GM13977 (cell line): ENCODE results near the gene HLA-E.
A peak's percentile ranks its signal among the peaks of the same experiment; 100 is the strongest.

Experiments
- DNase-seq: peaks from one replicate; pipeline ENCODE4 v3.0.0; 2012; ENCODE audit warnings: low spot score
- CTCF ChIP-seq: IDR thresholded peaks from 2 replicates; pipeline ENCODE4 v1.5.1; 2012; ENCODE audit warnings: mild to moderate bottlenecking, control low read depth; ENCODE audit not compliant: insufficient read depth; ENCODE audit errors: extremely low read depth, missing control alignments
- in situ Hi-C: fragments of 300-500 bp; cut with MboI; formaldehyde crosslinking; loops from one replicate; pipeline ENCODE4 v1.12.0; 2022; ENCODE audit warnings: low sequenced_read_pairs, low pct_unique_long_range_greater_than_20kb, mixed read lengths, inconsistent platforms; ENCODE audit not compliant: unreplicated experiment

Gene HLA-E

DNA sequence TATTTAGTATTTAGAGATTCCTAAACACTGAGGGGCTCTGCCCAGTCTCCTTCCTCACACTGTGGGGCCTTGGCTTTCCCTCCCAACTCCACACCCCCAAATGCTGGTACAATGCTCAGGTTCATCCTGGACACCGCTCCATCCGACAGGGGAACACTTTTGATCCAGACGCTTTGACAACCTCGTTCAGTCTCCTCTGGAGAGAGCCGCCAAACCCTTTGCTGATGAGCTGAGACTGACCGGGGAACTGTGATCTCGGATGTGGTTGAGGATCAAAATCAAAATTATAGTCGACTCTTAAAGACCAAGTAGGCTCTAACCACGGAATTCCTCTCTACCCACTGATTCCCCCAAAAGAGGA is 38.8 kb upstream of the HLA-E start:
- DNase-seq, result no peak
- in situ Hi-C loops, result no loop called here
- TF ChIP-seq CTCF, result no peak

- in situ Hi-C loops, result no loop called here
- DNase-seq, result peak; percentile 73
- TF ChIP-seq CTCF, result no peak
These were observed 38.1 kb upstream of the HLA-E start for GRCh38 chr6:30450909-30451841.

DNA sequence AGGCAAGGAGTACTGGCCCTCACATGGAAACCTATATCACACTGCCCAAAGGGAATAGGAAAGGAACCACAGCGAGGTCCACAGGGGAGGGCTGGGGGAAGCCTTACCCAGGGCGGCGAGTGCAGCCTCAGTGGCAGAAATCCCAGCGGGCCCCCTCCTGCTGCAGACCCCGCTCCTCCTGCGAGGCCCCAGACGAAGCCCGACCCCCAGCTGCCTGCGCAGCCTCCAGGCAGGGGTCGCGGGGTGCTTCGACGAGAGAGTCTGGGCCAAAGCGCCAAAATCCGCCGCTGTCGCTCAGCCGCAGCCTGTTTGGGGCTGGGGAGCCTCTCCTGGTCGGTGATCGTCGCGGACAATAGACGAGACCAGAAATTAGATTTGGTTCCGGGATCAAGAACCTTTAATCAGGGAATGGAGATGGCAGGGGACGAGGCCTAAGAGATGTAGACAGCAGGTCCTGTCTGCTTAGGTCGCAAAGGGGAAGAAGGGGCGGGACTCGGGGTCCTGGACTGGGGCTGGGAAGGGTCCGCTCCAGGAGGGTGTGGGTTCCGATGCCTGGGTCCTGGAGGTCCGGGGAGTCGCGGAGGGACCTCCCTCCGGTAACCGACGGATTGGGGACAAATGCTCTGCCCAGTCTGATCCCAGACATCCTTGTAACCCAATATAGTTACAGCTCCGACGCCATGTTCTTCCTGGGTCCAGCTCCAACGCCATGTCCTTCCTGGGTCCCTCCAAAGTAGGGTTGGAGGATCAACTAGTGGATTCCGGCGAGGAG is 36.4 kb upstream of the HLA-E start:
- no peak for DNase-seq
- in situ Hi-C loops, result no loop called here
- no peak for TF ChIP-seq CTCF

- peak; percentile 91 for DNase-seq
- in situ Hi-C loops, result no loop called here
- peak; percentile 92 for TF ChIP-seq CTCF
These were observed 35.7 kb upstream of the HLA-E start for GRCh38 chr6:30453508-30454116.

- in situ Hi-C loops, result no loop called here
- DNase-seq, result no peak
- no peak for TF ChIP-seq CTCF
These were observed 30.2 kb upstream of the HLA-E start for GRCh38 chr6:30459145-30459544.

DNA sequence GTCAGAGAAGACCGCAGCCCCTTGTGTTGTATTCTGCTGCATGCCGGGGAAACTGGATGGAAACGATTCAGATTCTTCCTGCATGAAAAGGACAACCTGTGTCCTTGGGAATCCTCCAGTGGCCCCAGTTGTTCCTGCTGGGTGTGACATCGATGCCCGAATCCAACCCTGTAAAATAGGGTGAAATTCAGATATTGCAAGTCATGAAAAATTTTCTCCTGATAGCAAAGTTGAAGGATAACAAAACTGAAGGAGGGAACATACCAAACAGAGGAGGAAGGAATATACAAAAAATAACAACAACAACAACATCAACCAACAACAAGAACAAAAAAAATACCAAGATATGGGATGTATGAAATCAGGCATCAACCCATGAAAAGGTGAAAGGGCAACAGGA is 28.3 kb upstream of the HLA-E start:
- in situ Hi-C loops, result no loop called here
- DNase-seq, result no peak
- TF ChIP-seq CTCF, result no peak
